HG02623 (cell line): ENCODE results near the gene ELAVL3.

Experiments
- ATAC-seq: cut with Tn5 transposase; IDR thresholded peaks from one replicate; pipeline ENCODE4 v1.9.1; 2021; ENCODE audit warnings: moderate library complexity; ENCODE audit not compliant: unreplicated experiment

The ELAVL3 gene

GRCh38 chr19:11480715-11481533 is at the start of gene ELAVL3:
TSS of gene ELAVL3 (minus strand) at chr19:11481046. CDS start at chr19:11480608, 438 bp downstream.
- ATAC-seq: no peak

- no peak for ATAC-seq
These were observed 49.6 kb upstream of the ELAVL3 start for GRCh38 chr19:11530432-11530831.

GRCh38 chr19:11528551-11529341 is 47.9 kb upstream of the ELAVL3 start, which contains the start of gene ECSIT:
TSS of gene ECSIT (minus strand) at chr19:11529134. CDS start at chr19:11519170, 9,964 bp downstream.
- ATAC-seq: peak; percentile 94

- no peak for ATAC-seq
These were observed 38.3 kb upstream of the ELAVL3 start for GRCh38 chr19:11519138-11519537.

GRCh38 chr19:11513946-11514345 is 33.1 kb upstream of the ELAVL3 start:
- no peak for ATAC-seq

GRCh38 chr19:11510444-11510843 is 29.6 kb upstream of the ELAVL3 start:
- ATAC-seq: no peak

- ATAC-seq: no peak
These were observed 26.7 kb upstream of the ELAVL3 start for GRCh38 chr19:11507370-11508078.

GRCh38 chr19:11506967-11507366 is 26.1 kb upstream of the ELAVL3 start:
- no peak for ATAC-seq

GRCh38 chr19:11506101-11506555 is 25.3 kb upstream of the ELAVL3 start:
- peak; percentile 5 for ATAC-seq

- peak; percentile 54 for ATAC-seq
These were observed 24.8 kb upstream of the ELAVL3 start, which contains the start of gene ZNF653 for GRCh38 chr19:11505504-11506100. TSS of gene ZNF653 (minus strand) at chr19:11505839. CDS start at chr19:11505786, 53 bp downstream.

GRCh38 chr19:11505032-11505503 is 24.2 kb upstream of the ELAVL3 start:
- ATAC-seq: peak; percentile 86

GRCh38 chr19:11504502-11505031 is 23.7 kb upstream of the ELAVL3 start:
- ATAC-seq: no peak

- ATAC-seq: no peak
These were observed 19.1 kb upstream of the ELAVL3 start for GRCh38 chr19:11499890-11500420.

- ATAC-seq: no peak
These were observed 18.4 kb upstream of the ELAVL3 start for GRCh38 chr19:11499220-11499726.

- ATAC-seq: no peak
These were observed 15.7 kb upstream of the ELAVL3 start for GRCh38 chr19:11496391-11497163.

GRCh38 chr19:11495885-11496284 is 15.0 kb upstream of the ELAVL3 start:
- no peak for ATAC-seq

GRCh38 chr19:11495481-11495880 is 14.6 kb upstream of the ELAVL3 start:
- ATAC-seq: no peak

GRCh38 chr19:11494634-11495285 is 13.9 kb upstream of the ELAVL3 start:
- ATAC-seq: no peak
